ENCODE data around the gene PNKP. TPM values are rescaled to one million over a fixed set of nuclear protein-coding genes. Genes with fewer than 3 reads are reported as not detected.

Gene PNKP
- total RNA-seq, 1 donor from 2014 or later = 141 TPM

- peaks cover 7% of the 10 kb centered on the region for H3K36me3 Mint-ChIP-seq (ENCODE audit: low read depth)
- peak within 1 kb of the TSS; percentile 89 for H3K4me3 Mint-ChIP-seq
- H3K27me3 Mint-ChIP-seq (ENCODE audit: insufficient read depth) = peaks cover 5% of the 10 kb centered on the region
- H3K9me3 Mint-ChIP-seq = peaks cover 4% of the 10 kb centered on the region
- H3K4me1 Mint-ChIP-seq (ENCODE audit: low read depth) = peaks cover 38% of the 10 kb centered on the region
- intact Hi-C loops (cut with micrococcal nuclease) = loop anchor here (1.0 to 2.0 kb wide), 6 partner anchors 19 to 84 kb away; partner anchors contain the start of genes AKT1S1, IL4I1 and TBC1D17
- DNase-seq (ENCODE audit: low spot score) = peak; percentile 88
- peak within 1 kb of the TSS; percentile 92 for H3K27ac Mint-ChIP-seq
These were observed 16.7 kb downstream of the PNKP start, which contains the start of gene PTOV1 for GRCh38 chr19:49850487-49851342. Gene PTOV1, plus strand, starts transcription at chr19:49851159.

GRCh38 chr19:49850221-49850486 lies 17.2 kb downstream of the PNKP start:
- peak overlapping the region; percentile 92 for H3K27ac Mint-ChIP-seq
- H3K36me3 Mint-ChIP-seq (ENCODE audit: low read depth) = peaks cover 7% of the 10 kb centered on the region
- H3K27me3 Mint-ChIP-seq (ENCODE audit: insufficient read depth) = peaks cover 5% of the 10 kb centered on the region
- intact Hi-C loops (cut with micrococcal nuclease) = loop anchor here (1.0 to 2.0 kb wide), 6 partner anchors 19 to 84 kb away; partner anchors contain the start of genes AKT1S1, IL4I1 and TBC1D17
- H3K4me1 Mint-ChIP-seq (ENCODE audit: low read depth) = peaks cover 38% of the 10 kb centered on the region
- peaks cover 4% of the 10 kb centered on the region for H3K9me3 Mint-ChIP-seq
- H3K4me3 Mint-ChIP-seq = peak overlapping the region; percentile 87
- no peak for DNase-seq (ENCODE audit: low spot score)

- Mint-ChIP-seq H3K9me3 (peaks cover 4% of the 10 kb centered on the region), H3K4me3 (peak overlapping the region; percentile 87), H3K27me3 (ENCODE audit: insufficient read depth) (peaks cover 5% of the 10 kb centered on the region), H3K27ac (peak overlapping the region; percentile 62), H3K4me1 (ENCODE audit: low read depth) (peaks cover 38% of the 10 kb centered on the region), H3K36me3 (ENCODE audit: low read depth) (peaks cover 7% of the 10 kb centered on the region)
- no peak for DNase-seq (ENCODE audit: low spot score)
- intact Hi-C loops (cut with micrococcal nuclease) = loop anchor here (1.0 to 2.0 kb wide), 6 partner anchors 20 to 83 kb away; partner anchors contain the start of genes AKT1S1, IL4I1 and TBC1D17
These were observed 17.7 kb downstream of the PNKP start for GRCh38 chr19:49849433-49850220.

- peaks cover 5% of the 10 kb centered on the region for H3K27me3 Mint-ChIP-seq (ENCODE audit: insufficient read depth)
- no peak for DNase-seq (ENCODE audit: low spot score)
- H3K4me3 Mint-ChIP-seq = peak overlapping the region; percentile 78
- peaks cover 4% of the 10 kb centered on the region for H3K9me3 Mint-ChIP-seq
- peaks cover 38% of the 10 kb centered on the region for H3K4me1 Mint-ChIP-seq (ENCODE audit: low read depth)
- intact Hi-C loops (cut with micrococcal nuclease) = no loop called here
- peaks cover 7% of the 10 kb centered on the region for H3K36me3 Mint-ChIP-seq (ENCODE audit: low read depth)
- H3K27ac Mint-ChIP-seq = peak overlapping the region; percentile 62
These were observed 18.4 kb downstream of the PNKP start for GRCh38 chr19:49848938-49849337.

GRCh38 chr19:49847731-49848696 lies 19.4 kb downstream of the PNKP start:
- no peak overlapping the region for H3K4me3 Mint-ChIP-seq
- peaks cover 4% of the 10 kb centered on the region for H3K9me3 Mint-ChIP-seq
- H3K27me3 Mint-ChIP-seq (ENCODE audit: insufficient read depth) = peaks cover 5% of the 10 kb centered on the region
- DNase-seq (ENCODE audit: low spot score) = no peak
- intact Hi-C loops (cut with micrococcal nuclease) = no loop called here
- peaks cover 34% of the 10 kb centered on the region for H3K4me1 Mint-ChIP-seq (ENCODE audit: low read depth)
- peaks cover 7% of the 10 kb centered on the region for H3K36me3 Mint-ChIP-seq (ENCODE audit: low read depth)
- peak overlapping the region; percentile 34 for H3K27ac Mint-ChIP-seq

GRCh38 chr19:49846408-49846807 lies 21.0 kb downstream of the PNKP start:
- H3K27ac Mint-ChIP-seq = no peak overlapping the region
- no peak for DNase-seq (ENCODE audit: low spot score)
- no peak overlapping the region for H3K4me3 Mint-ChIP-seq
- peaks cover 4% of the 10 kb centered on the region for H3K9me3 Mint-ChIP-seq
- H3K4me1 Mint-ChIP-seq (ENCODE audit: low read depth) = peaks cover 23% of the 10 kb centered on the region
- H3K27me3 Mint-ChIP-seq (ENCODE audit: insufficient read depth) = no peaks in the 10 kb centered on the region
- peaks cover 7% of the 10 kb centered on the region for H3K36me3 Mint-ChIP-seq (ENCODE audit: low read depth)
- intact Hi-C loops (cut with micrococcal nuclease) = no loop called here

GRCh38 chr19:49845414-49845813 lies 22.0 kb downstream of the PNKP start:
- peaks cover 23% of the 10 kb centered on the region for H3K4me1 Mint-ChIP-seq (ENCODE audit: low read depth)
- no peaks in the 10 kb centered on the region for H3K27me3 Mint-ChIP-seq (ENCODE audit: insufficient read depth)
- intact Hi-C loops (cut with micrococcal nuclease) = no loop called here
- H3K9me3 Mint-ChIP-seq = peaks cover 4% of the 10 kb centered on the region
- no peak overlapping the region for H3K27ac Mint-ChIP-seq
- DNase-seq (ENCODE audit: low spot score) = no peak
- peaks cover 10% of the 10 kb centered on the region for H3K36me3 Mint-ChIP-seq (ENCODE audit: low read depth)
- no peak overlapping the region for H3K4me3 Mint-ChIP-seq

- Mint-ChIP-seq H3K9me3 (peaks cover 4% of the 10 kb centered on the region), H3K36me3 (ENCODE audit: low read depth) (peaks cover 9% of the 10 kb centered on the region), H3K27me3 (ENCODE audit: insufficient read depth) (no peaks in the 10 kb centered on the region), H3K4me3 (no peak overlapping the region), H3K27ac (no peak overlapping the region), H3K4me1 (ENCODE audit: low read depth) (peaks cover 15% of the 10 kb centered on the region)
- DNase-seq (ENCODE audit: low spot score) = no peak
- intact Hi-C loops (cut with micrococcal nuclease) = no loop called here
These were observed 23.0 kb downstream of the PNKP start for GRCh38 chr19:49844138-49845095.

GRCh38 chr19:49843265-49843664 lies 24.1 kb downstream of the PNKP start:
- no peaks in the 10 kb centered on the region for H3K27me3 Mint-ChIP-seq (ENCODE audit: insufficient read depth)
- H3K4me3 Mint-ChIP-seq = no peak overlapping the region
- H3K9me3 Mint-ChIP-seq = no peaks in the 10 kb centered on the region
- peaks cover 4% of the 10 kb centered on the region for H3K4me1 Mint-ChIP-seq (ENCODE audit: low read depth)
- no peak for DNase-seq (ENCODE audit: low spot score)
- no peak overlapping the region for H3K27ac Mint-ChIP-seq
- peaks cover 15% of the 10 kb centered on the region for H3K36me3 Mint-ChIP-seq (ENCODE audit: low read depth)
- intact Hi-C loops (cut with micrococcal nuclease) = no loop called here

GRCh38 chr19:49840736-49841249 lies 26.6 kb downstream of the PNKP start:
- no peaks in the 10 kb centered on the region for H3K4me1 Mint-ChIP-seq (ENCODE audit: low read depth)
- no peak overlapping the region for H3K27ac Mint-ChIP-seq
- no peaks in the 10 kb centered on the region for H3K9me3 Mint-ChIP-seq
- no peaks in the 10 kb centered on the region for H3K27me3 Mint-ChIP-seq (ENCODE audit: insufficient read depth)
- H3K4me3 Mint-ChIP-seq = no peak overlapping the region
- H3K36me3 Mint-ChIP-seq (ENCODE audit: low read depth) = peaks cover 23% of the 10 kb centered on the region
- intact Hi-C loops (cut with micrococcal nuclease) = no loop called here
- no peak for DNase-seq (ENCODE audit: low spot score)

- Mint-ChIP-seq H3K27ac (no peak overlapping the region), H3K4me3 (no peak overlapping the region), H3K4me1 (ENCODE audit: low read depth) (no peaks in the 10 kb centered on the region), H3K27me3 (ENCODE audit: insufficient read depth) (no peaks in the 10 kb centered on the region), H3K9me3 (no peaks in the 10 kb centered on the region), H3K36me3 (ENCODE audit: low read depth) (peaks cover 23% of the 10 kb centered on the region)
- DNase-seq (ENCODE audit: low spot score) = no peak
- intact Hi-C loops (cut with micrococcal nuclease) = no loop called here
These were observed 27.1 kb downstream of the PNKP start for GRCh38 chr19:49840321-49840720.

All from activated T-helper 1 cell treated with anti-CD3 and anti-CD28 coated beads, Interleukin-12 subunit alpha, Interleukin-12 subunit beta, Interleukin-2, Interleukin-4 antibody, amounts not matched to agents 30 ng/mL and 10 ng/mL and 1 ng/mL, durations not matched to agents 14 hours and 24 hours and 36 hours (primary cell).